GM20431 (cell line): ENCODE results near the gene FSTL4.
"Not testable (repeated sequence)": the region's sequence is repeated elsewhere in the genome, so short reads cannot be mapped to it uniquely, and the experiment has no call there.

Experiments used
- in situ Hi-C: fragments of 300-500 bp; cut with MseI, MboI; formaldehyde crosslinking; loops from one replicate; pipeline ENCODE4 v1.15.0; 2020; ENCODE audit warnings: low sequenced_read_pairs; ENCODE audit not compliant: unreplicated experiment

The FSTL4 gene

DNA sequence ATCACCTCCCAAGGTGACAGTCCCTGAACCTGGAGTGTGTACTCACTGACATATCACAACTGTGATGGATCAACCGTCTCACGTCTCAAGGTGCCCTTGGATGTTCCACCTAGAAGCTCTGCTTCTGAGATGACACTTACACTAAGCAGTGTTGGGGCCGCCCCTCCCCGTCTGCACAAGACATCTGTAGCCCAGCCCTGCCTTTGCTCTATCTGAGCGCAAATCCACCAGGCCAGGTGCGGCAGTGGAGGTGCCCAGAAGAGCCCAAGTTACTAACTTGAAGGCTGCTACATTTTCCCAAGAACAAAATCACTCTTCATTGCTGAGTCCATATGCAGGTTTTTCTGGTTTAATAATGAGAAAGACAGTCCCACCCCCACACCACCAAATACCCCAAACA, 148.3 kb downstream of the FSTL4 start:
- in situ Hi-C loops: no loop called here

GRCh38 chr5:133461796-133462516, 150.4 kb downstream of the FSTL4 start:
- in situ Hi-C loops: no loop called here

GRCh38 chr5:133460172-133460758, 152.1 kb downstream of the FSTL4 start:
- in situ Hi-C loops: no loop called here

GRCh38 chr5:133459474-133460160, 152.7 kb downstream of the FSTL4 start:
- in situ Hi-C loops: no loop called here

DNA sequence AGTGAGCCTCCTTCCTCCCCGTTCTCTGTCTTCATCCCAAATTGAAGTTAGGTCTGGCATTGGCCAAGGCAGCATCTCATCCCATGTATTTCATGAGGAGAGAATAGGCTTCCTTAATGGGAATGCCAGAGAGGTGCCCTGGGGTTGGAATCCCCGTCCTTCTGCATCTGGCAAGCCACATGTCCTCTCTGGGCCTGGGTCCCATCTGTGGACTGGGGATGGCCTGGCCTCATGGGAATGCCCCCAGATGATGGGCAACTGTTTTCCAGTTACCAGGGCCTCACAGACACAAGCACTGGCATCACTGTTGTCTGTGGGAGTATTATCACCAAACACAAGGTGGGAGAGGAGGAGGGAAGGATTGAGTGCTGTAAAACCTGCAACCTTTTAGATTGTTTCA, 153.9 kb downstream of the FSTL4 start:
- in situ Hi-C loops: no loop called here

DNA sequence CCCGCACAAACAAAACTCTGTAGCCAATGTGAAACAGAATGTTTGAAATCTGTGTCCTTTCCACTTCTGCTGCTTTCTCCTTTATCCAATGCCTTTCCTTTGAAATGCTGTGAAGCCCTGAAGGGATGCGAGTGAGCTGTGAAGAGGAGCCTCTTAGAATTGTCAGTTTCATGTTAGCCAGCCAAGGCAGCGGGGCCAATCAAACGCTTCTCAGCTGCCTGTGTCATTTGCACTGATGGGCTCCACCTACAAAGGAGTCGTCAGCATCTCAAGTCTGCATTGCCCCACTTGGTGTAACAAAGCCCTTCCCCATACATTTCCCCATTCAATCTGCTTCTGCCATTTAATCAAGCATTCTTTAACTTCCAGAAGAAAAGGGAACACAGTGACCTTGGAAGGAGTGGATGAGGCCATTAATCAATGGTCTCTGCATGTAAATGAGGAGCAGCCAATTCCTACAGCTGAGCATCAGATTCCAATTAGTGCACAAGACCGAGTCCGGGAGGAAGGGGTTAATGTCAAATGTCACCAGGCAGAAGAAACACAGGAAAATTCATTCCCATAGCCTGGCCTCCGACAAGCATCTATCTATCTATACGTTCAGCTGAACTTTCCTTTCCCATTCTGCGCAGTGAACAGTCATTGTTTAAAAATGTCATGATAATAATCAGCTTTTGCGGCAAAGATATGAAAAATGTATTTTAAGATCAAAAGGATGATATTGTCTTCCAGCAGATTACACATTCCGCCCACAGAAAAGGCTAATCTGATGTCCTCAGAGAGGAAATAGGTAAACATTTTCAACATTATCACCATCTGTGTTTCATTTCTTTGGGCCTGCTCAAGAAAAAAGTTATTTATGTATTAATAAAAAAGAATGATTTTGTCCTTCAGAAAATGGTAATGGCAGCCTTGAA, 154.6 kb downstream of the FSTL4 start:
- in situ Hi-C loops: no loop called here

GRCh38 chr5:133456933-133457402, 155.4 kb downstream of the FSTL4 start:
- in situ Hi-C loops: no loop called here

DNA sequence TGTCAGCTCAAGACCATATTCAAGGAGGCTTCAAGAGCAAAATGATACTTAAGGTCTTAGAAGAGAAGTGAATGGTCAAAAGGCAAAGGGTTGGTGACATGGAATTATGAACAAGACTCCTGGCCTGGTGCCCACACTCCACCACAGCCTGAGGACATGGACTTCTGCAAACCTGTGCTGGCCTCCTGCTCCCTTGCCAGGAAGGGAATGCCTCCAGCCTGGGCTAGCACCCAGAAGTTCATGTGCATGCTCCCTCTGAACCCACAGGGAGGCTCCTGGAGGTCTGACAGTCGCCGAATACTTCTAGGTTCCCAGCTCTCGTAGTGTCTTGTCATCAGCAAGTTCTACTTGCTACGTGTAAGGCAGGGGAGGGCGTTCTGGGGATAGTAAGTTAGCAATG, 156.7 kb downstream of the FSTL4 start:
- in situ Hi-C loops: no loop called here

DNA sequence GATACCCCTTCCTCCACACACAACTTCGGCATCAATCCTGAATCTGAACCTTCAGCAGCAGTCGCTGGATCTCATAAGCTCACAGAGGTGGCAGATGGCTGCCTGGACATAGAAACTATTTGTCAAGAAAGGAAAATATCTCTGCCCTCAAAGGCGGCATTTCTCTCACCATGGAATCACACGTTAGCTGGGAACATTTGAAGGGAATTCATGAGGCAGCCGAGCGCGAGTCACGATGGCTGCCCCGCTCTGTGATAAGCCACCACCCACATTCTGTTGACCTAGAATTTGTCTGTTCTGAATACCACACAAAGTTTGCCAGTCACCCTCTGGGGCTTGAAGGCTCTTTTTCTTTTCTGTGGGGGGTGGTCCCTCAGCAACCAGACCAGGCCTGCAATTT, 157.9 kb downstream of the FSTL4 start:
- in situ Hi-C loops: no loop called here

DNA sequence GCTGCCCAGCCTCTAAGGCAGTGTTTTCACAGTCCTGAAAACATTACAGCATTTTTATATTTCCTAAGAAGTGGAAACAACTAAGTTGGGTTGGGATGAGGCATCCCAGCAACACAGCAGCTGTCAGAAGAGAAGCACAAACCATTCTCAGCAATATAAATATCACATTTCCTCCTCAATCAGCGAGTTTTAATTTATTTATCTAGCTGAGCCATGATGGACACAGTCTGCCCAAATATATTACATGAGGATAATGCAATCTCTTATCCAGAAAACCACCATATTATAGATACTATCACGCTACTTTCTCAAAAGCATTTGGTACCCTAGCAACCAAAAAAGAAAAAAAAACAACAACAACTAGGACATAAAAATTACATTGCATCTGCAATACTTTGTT, 158.5 kb downstream of the FSTL4 start:
- in situ Hi-C loops: no loop called here

DNA sequence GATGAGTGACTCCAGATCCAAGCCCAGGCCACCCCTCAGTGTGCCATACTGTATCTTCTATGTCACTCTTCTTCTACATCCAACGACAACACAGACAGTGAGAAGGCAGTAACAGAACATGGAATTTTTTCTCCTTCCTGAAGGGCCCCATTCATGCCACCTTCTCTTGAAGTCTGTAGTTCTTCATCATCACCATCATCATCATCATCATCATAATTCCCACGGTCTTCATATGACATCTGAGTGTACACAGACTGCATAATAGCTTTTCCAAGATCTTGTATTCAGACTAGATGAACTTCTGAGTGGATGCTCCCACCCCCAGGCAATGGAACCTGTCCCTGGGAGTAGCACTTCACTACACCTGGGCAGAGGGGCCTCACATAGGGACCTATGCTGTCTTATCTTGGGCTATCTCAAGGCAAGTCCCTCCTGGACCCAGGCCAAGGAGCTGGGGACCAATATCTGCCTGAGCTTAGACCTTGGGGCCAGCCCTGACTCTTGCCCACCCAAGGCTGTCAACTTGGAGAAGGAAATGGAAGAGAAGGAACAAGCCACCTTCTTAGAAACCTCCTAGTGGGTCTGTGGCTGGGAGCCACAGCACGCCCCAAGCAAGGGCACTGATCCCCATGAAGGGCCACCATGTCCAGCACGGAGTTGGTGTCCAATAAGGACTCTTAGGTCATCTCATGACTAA, 159.1 kb downstream of the FSTL4 start:
- in situ Hi-C loops: no loop called here

- in situ Hi-C loops: no loop called here
These were observed 160.4 kb downstream of the FSTL4 start for GRCh38 chr5:133451926-133452325.

DNA sequence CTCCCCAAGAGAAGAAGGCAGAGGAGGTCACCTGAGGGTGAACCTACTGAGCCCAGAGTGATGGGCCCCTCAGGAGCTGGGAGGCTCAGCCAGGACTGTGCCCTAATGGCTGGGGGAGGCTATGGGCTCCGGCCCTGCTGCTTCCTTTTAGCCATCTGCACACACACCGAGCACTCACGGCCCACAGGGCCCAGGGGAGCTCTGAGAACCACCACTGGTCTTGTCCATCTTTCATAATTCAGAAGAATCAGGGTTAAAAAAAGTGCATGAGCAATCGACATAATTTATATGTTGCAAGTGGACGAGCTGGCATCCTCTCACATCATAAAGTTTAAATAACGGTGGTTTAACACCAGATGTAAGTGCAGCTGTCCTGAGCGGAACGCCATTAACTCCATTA, 162.1 kb downstream of the FSTL4 start:
- in situ Hi-C loops: no loop called here

GRCh38 chr5:133449181-133449580, 163.2 kb downstream of the FSTL4 start:
- in situ Hi-C loops: no loop called here

DNA sequence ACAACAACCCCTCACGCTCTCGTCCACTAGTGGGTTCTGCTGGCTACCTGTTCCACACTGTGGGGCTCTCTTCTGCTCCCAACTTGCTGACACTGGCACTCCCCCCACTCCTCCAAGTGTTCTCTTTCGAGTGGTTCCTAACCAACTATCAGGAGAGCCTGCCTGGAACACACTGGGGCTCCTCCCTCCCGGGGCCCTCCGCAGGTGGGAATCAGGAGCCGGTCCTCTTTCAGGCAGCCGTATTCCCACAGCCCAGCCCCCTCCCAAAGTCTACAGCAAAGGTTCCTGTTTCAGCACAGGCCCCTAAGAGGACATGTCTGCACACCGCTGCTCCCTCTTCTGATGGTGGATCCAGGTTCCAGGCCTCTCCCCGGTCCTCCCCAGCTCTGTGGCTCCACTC, 165.9 kb downstream of the FSTL4 start:
- in situ Hi-C loops: no loop called here

DNA sequence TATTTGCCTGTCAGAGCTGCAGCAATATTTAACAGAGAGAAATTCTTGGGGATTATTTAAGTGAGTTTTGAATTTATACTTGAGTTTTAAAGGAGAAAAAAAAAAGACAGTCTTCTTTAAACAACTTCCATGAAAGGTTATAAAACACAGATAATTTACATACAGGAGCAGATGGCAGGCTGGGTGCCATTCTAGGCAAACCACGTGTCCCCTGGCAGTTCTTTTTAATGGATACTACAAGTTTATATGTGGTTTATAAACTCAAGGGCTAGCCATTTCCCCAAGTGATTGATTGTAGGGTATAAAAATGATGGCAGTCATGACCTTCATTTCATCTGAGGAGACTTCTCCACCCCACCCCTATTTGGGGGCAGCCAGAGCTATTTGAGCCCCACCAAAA, 166.6 kb downstream of the FSTL4 start:
- in situ Hi-C loops: no loop called here

DNA sequence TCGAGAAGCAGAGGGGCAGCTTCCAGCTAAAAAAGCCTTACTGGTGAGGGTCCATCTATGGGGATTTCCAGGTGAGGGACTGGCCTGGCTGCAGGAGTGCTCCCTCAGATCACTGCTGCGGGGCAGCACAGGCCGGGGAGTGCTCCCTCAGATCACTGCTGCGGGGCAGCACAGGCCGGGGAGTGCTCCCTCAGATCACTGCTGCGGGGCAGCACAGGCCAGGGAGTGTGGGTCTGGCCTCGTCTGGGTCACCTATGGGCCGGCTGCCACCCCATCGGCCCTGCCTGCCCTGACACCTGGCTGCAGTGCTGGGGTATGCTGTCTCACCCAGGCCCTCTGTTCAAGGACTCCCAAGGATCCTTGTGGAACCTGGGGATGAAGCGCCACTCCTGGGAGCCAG, 167.1 kb downstream of the FSTL4 start:
- in situ Hi-C loops: not testable (repeated sequence)

- in situ Hi-C loops: no loop called here
These were observed 167.6 kb downstream of the FSTL4 start for GRCh38 chr5:133444711-133445110.

DNA sequence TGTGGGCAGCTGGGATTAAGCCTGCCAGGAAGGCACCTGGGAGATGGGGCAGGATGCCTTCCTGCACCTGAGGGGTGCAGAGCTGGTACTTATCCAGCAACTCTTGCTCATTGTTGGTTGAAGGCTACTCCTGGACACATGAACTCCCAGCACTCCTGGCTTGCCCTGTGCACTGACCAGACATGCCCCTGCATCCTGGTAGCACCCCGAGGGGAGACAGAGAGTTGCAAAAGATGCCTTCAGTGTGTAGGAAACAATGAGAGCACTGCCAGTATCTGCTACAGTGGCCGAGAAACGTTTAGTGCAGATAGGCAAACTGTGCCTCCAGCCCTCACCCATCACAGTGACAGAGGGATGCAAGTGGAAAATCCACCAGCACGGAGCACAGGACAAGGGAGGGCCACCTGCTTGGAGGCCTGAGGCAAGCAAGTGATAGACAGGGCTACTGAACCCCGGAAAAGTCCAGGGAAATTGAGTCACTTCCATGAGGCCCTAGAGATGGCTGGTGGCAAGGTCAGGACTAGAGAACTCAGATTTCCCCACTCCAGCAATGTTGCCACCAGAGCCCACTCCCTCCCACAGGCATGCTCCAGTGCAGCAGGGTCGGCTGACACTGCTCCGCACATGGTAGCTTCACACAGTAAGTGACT, 171.1 kb downstream of the FSTL4 start:
- in situ Hi-C loops: no loop called here
